ENCODE results near the gene ABCB11.
"Not testable (repeated sequence)": the region's sequence is repeated elsewhere in the genome, so short reads cannot be mapped to it uniquely, and the experiment has no call there.

Gene ABCB11

GRCh38 chr2:168926621-168927386 lies 104.3 kb downstream of the ABCB11 start:
- no peak for DNase-seq

GRCh38 chr2:168920504-168921157 lies 110.5 kb downstream of the ABCB11 start:
- DNase-seq, result peak; percentile 78 to 84

GRCh38 chr2:168916331-168916675 lies 114.8 kb downstream of the ABCB11 start:
- DNase-seq, result no peak

GRCh38 chr2:168915441-168916330 lies 115.4 kb downstream of the ABCB11 start:
- DNase-seq, result peak; percentile 30 to 54

- no peak for DNase-seq
Observed at GRCh38 chr2:168913495-168913894, 117.6 kb downstream of the ABCB11 start.

GRCh38 chr2:168912901-168913369 lies 118.2 kb downstream of the ABCB11 start:
- DNase-seq, result peak; percentile 21

GRCh38 chr2:168912466-168912865 lies 118.7 kb downstream of the ABCB11 start:
- no peak for DNase-seq

- DNase-seq, result no peak
Observed at GRCh38 chr2:168910330-168910729, 120.8 kb downstream of the ABCB11 start.

- DNase-seq, result no peak
Observed at GRCh38 chr2:168907940-168908662, 123.0 kb downstream of the ABCB11 start.

- no peak for DNase-seq
Observed at GRCh38 chr2:168904358-168904757, 126.8 kb downstream of the ABCB11 start.

- no peak for DNase-seq
Observed at GRCh38 chr2:168903888-168904287, 127.2 kb downstream of the ABCB11 start.

- DNase-seq, result no peak
Observed at GRCh38 chr2:168901003-168901402, 130.1 kb downstream of the ABCB11 start, which contains the start of gene G6PC2. G6PC2 (plus strand) TSS chr2:168901291; CDS start chr2:168901332, 41 bp downstream.

- DNase-seq, result no peak
Observed at GRCh38 chr2:168897449-168897848, 133.7 kb downstream of the ABCB11 start.

- peak; percentile 81 to 90 for DNase-seq
Observed at GRCh38 chr2:168896783-168897182, 134.3 kb downstream of the ABCB11 start.

GRCh38 chr2:168895771-168896170 lies 135.4 kb downstream of the ABCB11 start:
- DNase-seq, result no peak

GRCh38 chr2:168894720-168895119 lies 136.4 kb downstream of the ABCB11 start:
- DNase-seq, result no peak

- no peak for DNase-seq
Observed at GRCh38 chr2:168894101-168894500, 137.0 kb downstream of the ABCB11 start.

GRCh38 chr2:168892327-168892726 lies 138.8 kb downstream of the ABCB11 start:
- no peak for DNase-seq

GRCh38 chr2:168890006-168890782 lies 140.9 kb downstream of the ABCB11 start, which contains the start of gene SPC25:
SPC25 (minus strand) TSS chr2:168890430; CDS start chr2:168889519, 911 bp downstream.
- DNase-seq, result peak; percentile 99

- no peak for DNase-seq
Observed at GRCh38 chr2:168889635-168890005, 141.5 kb downstream of the ABCB11 start.

- DNase-seq, result no peak
Observed at GRCh38 chr2:168884975-168885374, 146.1 kb downstream of the ABCB11 start.

GRCh38 chr2:168882163-168882562 lies 149.0 kb downstream of the ABCB11 start:
- not testable (repeated sequence) for DNase-seq

Measured in Kasumi-1 (cell line).